Activated CD8-positive, alpha-beta T cell treated with anti-CD3 and anti-CD28 coated beads for 36 hours (primary cell): ENCODE measurements around the gene LLGL2. TPM values are rescaled to one million over a fixed set of nuclear protein-coding genes. Genes with fewer than 3 reads are reported as not detected.
"Not testable (repeated sequence)": the region's sequence is repeated elsewhere in the genome, so short reads cannot be mapped to it uniquely, and the experiment has no call there.

Source experiments
- ATAC-seq: fragments of 200-7000 bp; cut with Tn5 transposase; one replicate; pipeline ENCODE4 v1.10.0; 2021; ENCODE audit warnings: mild to moderate bottlenecking, moderate library complexity
- CTCF ChIA-PET: fragments of 350-600 bp; sonication (Branson Sonifier 250); formaldehyde crosslinking; loops from one replicate; lab custom pipeline; 2021; ENCODE audit warnings: antibody characterized with exemption; lab: Charles Lee
- POLR2A ChIA-PET: fragments of 350-600 bp; sonication (Branson Sonifier 250); formaldehyde crosslinking; loops from one replicate; lab custom pipeline; 2021; ENCODE audit warnings: antibody characterized with exemption; lab: Charles Lee
- DNase-seq: peaks from one replicate; pipeline ENCODE4 v3.0.0-alpha.2; 2020
- H3K27ac Mint-ChIP-seq: one replicate; pipeline ENCODE4 v1.8.0; 2021; ENCODE audit warnings: mild to moderate bottlenecking, mixed read lengths
- H3K27me3 Mint-ChIP-seq: one replicate; pipeline ENCODE4 v1.8.0; 2021; ENCODE audit warnings: mixed read lengths
- H3K36me3 Mint-ChIP-seq: one replicate; pipeline ENCODE4 v1.8.0; 2021; ENCODE audit warnings: low read depth, mixed read lengths
- H3K4me1 Mint-ChIP-seq: one replicate; pipeline ENCODE4 v1.8.0; 2021; ENCODE audit warnings: low read depth, mixed read lengths
- H3K4me3 Mint-ChIP-seq: one replicate; pipeline ENCODE4 v1.8.0; 2021; ENCODE audit warnings: mild to moderate bottlenecking, moderate library complexity, mixed read lengths
- H3K9me3 Mint-ChIP-seq: one replicate; pipeline ENCODE4 v1.8.0; 2021; ENCODE audit warnings: mixed read lengths
- CTCF ChIP-seq: fragments of 200-600 bp; IDR thresholded peaks from one replicate; pipeline ENCODE4 v1.8.0; 2022; ENCODE audit warnings: antibody characterized with exemption, mild to moderate bottlenecking
- intact Hi-C: fragments of 100-400 bp; cut with micrococcal nuclease; formaldehyde crosslinking; loops from one replicate; pipeline ENCODE4 v1.10.0; 2022
- total RNA-seq, 2 experiments: library from RNA; stranded (reverse); gene quantifications; one replicate each; pipeline ENCODE4 v1.2.3, GENCODE V29; 2021

LLGL2 gene
- total RNA-seq, 2 experiments from 2014 or later = 7.2 to 7.4 TPM

GRCh38 chr17:75590314-75590761 is 64.8 kb downstream of the LLGL2 start:
- Mint-ChIP-seq H3K36me3 (no peaks in the 10 kb centered on the region), H3K4me1 (peaks cover 4% of the 10 kb centered on the region), H3K9me3 (no peaks in the 10 kb centered on the region), H3K4me3 (peak overlapping the region; percentile 28), H3K27me3 (no peaks in the 10 kb centered on the region), H3K27ac (no peak overlapping the region)
- no peak for TF ChIP-seq CTCF
- DNase-seq (no peak), ATAC-seq (no peak)
- intact Hi-C loops = no loop called here
- POLR2A ChIA-PET = interaction anchor here (0.9 to 2.2 kb wide), 7 partner anchors 9 to 274 kb away, joined by 3 to 12 read pairs (median 3); partner anchors contain the start of genes RECQL5 and TSEN54
- CTCF ChIA-PET = interaction anchor here (0.7 to 3.0 kb wide), 8 partner anchors 9 to 163 kb away, joined by 3 to 19 read pairs (median 4); partner anchors contain the start of gene SMIM5

- no peaks in the 10 kb centered on the region for H3K36me3 Mint-ChIP-seq
- no peaks in the 10 kb centered on the region for H3K27me3 Mint-ChIP-seq
- ChIA-PET POLR2A (interaction anchor here (1.2 to 1.4 kb wide), 3 partner anchors 8 to 275 kb away, joined by 3 read pairs; no protein-coding TSS in a partner anchor), CTCF (interaction anchor here (0.9 to 3.0 kb wide), 7 partner anchors 10 to 162 kb away, joined by 3 to 19 read pairs (median 5); partner anchors contain the start of gene SMIM5)
- H3K4me1 Mint-ChIP-seq = peaks cover 4% of the 10 kb centered on the region
- intact Hi-C loops = no loop called here
- H3K9me3 Mint-ChIP-seq = no peaks in the 10 kb centered on the region
- no peak for ATAC-seq
- TF ChIP-seq CTCF = no peak
- DNase-seq = no peak
- no peak overlapping the region for H3K27ac Mint-ChIP-seq
- H3K4me3 Mint-ChIP-seq = peak overlapping the region; percentile 28
Measured at GRCh38 chr17:75590849-75591721, 65.6 kb downstream of the LLGL2 start.

- DNase-seq (no peak), ATAC-seq (no peak)
- Mint-ChIP-seq H3K36me3 (no peaks in the 10 kb centered on the region), H3K9me3 (no peaks in the 10 kb centered on the region), H3K27me3 (no peaks in the 10 kb centered on the region), H3K4me3 (no peak overlapping the region), H3K27ac (no peak overlapping the region), H3K4me1 (peaks cover 4% of the 10 kb centered on the region)
- intact Hi-C loops = no loop called here
- CTCF ChIA-PET = interaction anchor here (1.8 to 3.0 kb wide), 4 partner anchors 10 to 158 kb away, joined by 5 to 19 read pairs (median 8); partner anchors contain the start of gene SMIM5
- POLR2A ChIA-PET = no interaction called here
- TF ChIP-seq CTCF = no peak
Measured at GRCh38 chr17:75591722-75592302, 66.3 kb downstream of the LLGL2 start.

- peaks cover under 1% of the 10 kb centered on the region for H3K4me1 Mint-ChIP-seq
- POLR2A ChIA-PET = no interaction called here
- CTCF ChIA-PET = interaction anchor here (1.8 kb wide), 1 partner anchor 157 kb away, joined by 5 read pairs; no protein-coding TSS in a partner anchor
- TF ChIP-seq CTCF = no peak
- no peaks in the 10 kb centered on the region for H3K27me3 Mint-ChIP-seq
- H3K4me3 Mint-ChIP-seq = no peak overlapping the region
- DNase-seq (no peak), ATAC-seq (no peak)
- H3K36me3 Mint-ChIP-seq = no peaks in the 10 kb centered on the region
- H3K9me3 Mint-ChIP-seq = no peaks in the 10 kb centered on the region
- H3K27ac Mint-ChIP-seq = no peak overlapping the region
- intact Hi-C loops = no loop called here
Measured at GRCh38 chr17:75592348-75593020, 67.0 kb downstream of the LLGL2 start.

GRCh38 chr17:75593430-75593829 is 67.9 kb downstream of the LLGL2 start:
- H3K4me1 Mint-ChIP-seq, CTCF ChIA-PET, H3K36me3 Mint-ChIP-seq, ATAC-seq, H3K4me3 Mint-ChIP-seq, H3K9me3 Mint-ChIP-seq, H3K27me3 Mint-ChIP-seq, intact Hi-C loops, H3K27ac Mint-ChIP-seq, DNase-seq, POLR2A ChIA-PET: not testable (repeated sequence)
